Heart left ventricle (tissue), 16 donors: Measurements from ENCODE around the gene INSIG1. TPM values are rescaled to one million over a fixed set of nuclear protein-coding genes. Genes with fewer than 3 reads are reported as not detected.
A peak's percentile ranks its signal among the peaks of the same experiment; 100 is the strongest.

Source experiments
- ATAC-seq, 4 donors: fragments of 200-7000 bp; cut with Tn5 transposase; one replicate each; pipeline ENCODE4 v1.9.1; 2020 to 2022; ENCODE audit warnings: moderate library complexity in 4 of 4, mild to moderate bottlenecking in 3 of 4, moderate number of reproducible peaks in 1 of 4
- DNase-seq, 5 donors: peaks; one replicate each; pipeline ENCODE4 v3.0.0-alpha.2; 2020
- H3K27ac ChIP-seq, 12 donors: fragments of 200-600 bp; sonication (generic) in 4 of 12; one replicate each; pipeline versions ENCODE4 v1.5.0 to v1.8.0; 2016 to 2022; ENCODE audit warnings: mild to moderate bottlenecking in 2 of 12
- H3K27me3 ChIP-seq, 9 donors: fragments of 200-600 bp; sonication (generic) in 2 of 9; one replicate each; pipeline versions ENCODE4 v1.5.1 to v1.8.0; 2016 to 2022; ENCODE audit warnings: mild to moderate bottlenecking in 3 of 9
- H3K36me3 ChIP-seq, 9 donors: fragments of 200-600 bp; sonication (generic) in 2 of 9; one replicate each; pipeline versions ENCODE4 v1.5.0 to v1.8.0; 2018 to 2022; ENCODE audit warnings: mild to moderate bottlenecking in 2 of 9
- H3K4me1 ChIP-seq, 12 donors: fragments of 200-600 bp; sonication (generic) in 4 of 12; one replicate each; pipeline versions ENCODE4 v1.5.0 to v1.8.0; 2016 to 2022; ENCODE audit warnings: mild to moderate bottlenecking in 3 of 12
- H3K4me3 ChIP-seq, 12 donors: fragments of 200-600 bp; sonication (generic) in 4 of 12; one replicate each; pipeline versions ENCODE4 v1.5.0 to v1.8.0; 2017 to 2022; ENCODE audit warnings: mild to moderate bottlenecking in 9 of 12, moderate library complexity in 4 of 12
- H3K9me3 ChIP-seq, 12 donors: fragments of 200-600 bp; sonication (generic) in 4 of 12; one replicate each; pipeline versions ENCODE4 v1.5.0 to v1.8.0; 2016 to 2022; ENCODE audit warnings: mild to moderate bottlenecking in 1 of 12
- CTCF ChIP-seq, 12 donors: fragments of 200-600 bp; sonication (generic) in 4 of 12; IDR thresholded peaks; one replicate each; pipeline versions ENCODE4 v1.5.0 to v1.8.0; 2018 to 2022; ENCODE audit warnings: antibody characterized with exemption in 12 of 12, mild to moderate bottlenecking in 5 of 12
- POLR2A ChIP-seq, 2 donors: fragments of 450-650 bp; IDR thresholded peaks; one replicate each; pipeline ENCODE4 v1.6.1; 2017; ENCODE audit warnings: antibody characterized with exemption in 2 of 2, mild to moderate bottlenecking in 2 of 2, moderate library complexity in 2 of 2
- WGBS, 4 donors: extraction: QIAGEN DNeasy Blood & Tissue Kit in 2 of 4; methylation state at CpG; one replicate each; pipeline versions ENCODE4 v1.1.5 to v1.1.7; 2013 to 2018; 5-methylcytosine and 5-hydroxymethylcytosine counted together
- intact Hi-C, 10 donors: fragments of 100-400 bp; cut with DNase I; formaldehyde crosslinking; loops; one replicate each; pipeline versions ENCODE4 v1.11.1 to v1.14.2; 2022
- polyA plus RNA-seq, 2 donors: library from polyadenylated mRNA; stranded (reverse); fragments of 200-250 nt; gene quantifications; one replicate each; pipeline ENCODE4 v1.2.3, GENCODE V29; 2013
- total RNA-seq, 9 donors: library from RNA; depleted of rRNA in 2 of 9; stranded (reverse); fragments of >200 nt in 2 of 9; fragmentation: NEBNext Ultra II Directional in 3 of 9; extraction: Animal tissue kit (Norgen Biotek cat#: 25700) in 3 of 9; gene quantifications; one replicate each; pipeline versions ENCODE4 v1.1.0 to v1.2.4, GENCODE V29; 2016 to 2023
- donor health status: ischemic (EF 13 %, LVEDD 7.1; RV severe dilation, severe dysfunction).
- donor health status: healthy with polysubstance abuse.
- donor health status: DM: no; HTN: yes; CAD: no.
- donor health status: DM: no; HTN: no; CAD: no.
- donor health status: ischemic (EF 25% LVEDD 6.9; RV normal size, moderate dysfunction).
- donor health status: ischemic (EF 25% LVEDD 5.7; RV mildly dilated, moderate dysfunction).
- donor health status: healthy.
- donor health status: DM: yes; HTN: yes; CAD: no.
- donor health status: ischemic (EF 35%, LVEDD 5.7; RV mildly dilated, moderate dysfunction).
- donor health status: nonischemic (EF 11% LVEDD 7.7; RV severe dilation, severe dysfunction).
- donor health status: DM: yes; HTN: yes; CAD: no.
- donor health status: PGD.
- donor health status: ischemic (EF 29% LVEDD 5.4; RV normal size, mild dysfunction).
- donor health status: nonischemic (EF 23%, LVEDD 6.1; RV moderate dilation, normal function).

The INSIG1 gene
- total and polyA plus RNA-seq, 11 donors = 5.2 to 24.5 (median 13.3) TPM

GRCh38 chr7:155322530-155322929 is 24.9 kb downstream of the INSIG1 start:
- no peak overlapping the region for H3K27ac ChIP-seq
- no peaks in the 10 kb centered on the region for H3K4me1 ChIP-seq
- no peaks in the 10 kb centered on the region for H3K9me3 ChIP-seq
- no peaks in the 10 kb centered on the region for H3K36me3 ChIP-seq
- intact Hi-C loops = no loop called here
- H3K4me3 ChIP-seq = no peak overlapping the region
- ATAC-seq = peak in 1 of 4 donors; percentile 36
- 50 to 60% (median 57%) methylated on average over 10 of the region's 10 CpGs for whole genome bisulfite sequencing, 4 donors
- no peak for DNase-seq
- peaks cover 0 to 11% (median 0%) of the 10 kb centered on the region in 9 donors for H3K27me3 ChIP-seq
- TF ChIP-seq CTCF (IDR thresholded peaks at IDR 0.05) (no peak), POLR2A (IDR thresholded peaks at IDR 0.05) (no peak)

- Histone ChIP-seq H3K4me3 (no peak overlapping the region), H3K27me3 (peaks cover 0 to 11% (median 0%) of the 10 kb centered on the region in 9 donors), H3K4me1 (no peaks in the 10 kb centered on the region), H3K27ac (no peak overlapping the region), H3K9me3 (no peaks in the 10 kb centered on the region), H3K36me3 (no peaks in the 10 kb centered on the region)
- ATAC-seq (no peak), DNase-seq (no peak)
- intact Hi-C loops = no loop called here
- TF ChIP-seq CTCF (IDR thresholded peaks at IDR 0.05) (no peak), POLR2A (IDR thresholded peaks at IDR 0.05) (no peak)
These were observed 25.4 kb downstream of the INSIG1 start for GRCh38 chr7:155323001-155323638.

GRCh38 chr7:155324012-155324917 is 26.6 kb downstream of the INSIG1 start:
- H3K27me3 ChIP-seq = peaks cover 0 to 11% (median 0%) of the 10 kb centered on the region in 9 donors
- no peaks in the 10 kb centered on the region for H3K9me3 ChIP-seq
- ATAC-seq (no peak), DNase-seq (no peak)
- no peaks in the 10 kb centered on the region for H3K4me1 ChIP-seq
- intact Hi-C loops = no loop called here
- H3K4me3 ChIP-seq = no peak overlapping the region
- TF ChIP-seq CTCF (IDR thresholded peaks at IDR 0.05) (no peak), POLR2A (IDR thresholded peaks at IDR 0.05) (no peak)
- no peaks in the 10 kb centered on the region for H3K36me3 ChIP-seq
- 59 to 71% (median 66%) methylated on average over 17 to 19 of the region's 19 CpGs for WGBS, 4 donors
- no peak overlapping the region for H3K27ac ChIP-seq

- WGBS, 4 donors = 73 to 93% (median 89%) methylated on average over 2 of the region's 2 CpGs
- no peak for TF ChIP-seq POLR2A (IDR thresholded peaks at IDR 0.05)
- no peak for TF ChIP-seq CTCF (IDR thresholded peaks at IDR 0.05)
- H3K27me3 ChIP-seq = peaks cover 0 to 11% (median 0%) of the 10 kb centered on the region in 9 donors
- no peak overlapping the region for H3K27ac ChIP-seq
- H3K9me3 ChIP-seq = no peaks in the 10 kb centered on the region
- intact Hi-C loops = no loop called here
- H3K36me3 ChIP-seq = no peaks in the 10 kb centered on the region
- no peak for ATAC-seq
- DNase-seq = no peak
- no peak overlapping the region for H3K4me3 ChIP-seq
- no peaks in the 10 kb centered on the region for H3K4me1 ChIP-seq
These were observed 27.2 kb downstream of the INSIG1 start for GRCh38 chr7:155324918-155325235.
